Measurements from ENCODE around the gene CGN.
"Not testable (repeated sequence)": the region's sequence is repeated elsewhere in the genome, so short reads cannot be mapped to it uniquely, and the experiment has no call there.

The CGN gene

DNA sequence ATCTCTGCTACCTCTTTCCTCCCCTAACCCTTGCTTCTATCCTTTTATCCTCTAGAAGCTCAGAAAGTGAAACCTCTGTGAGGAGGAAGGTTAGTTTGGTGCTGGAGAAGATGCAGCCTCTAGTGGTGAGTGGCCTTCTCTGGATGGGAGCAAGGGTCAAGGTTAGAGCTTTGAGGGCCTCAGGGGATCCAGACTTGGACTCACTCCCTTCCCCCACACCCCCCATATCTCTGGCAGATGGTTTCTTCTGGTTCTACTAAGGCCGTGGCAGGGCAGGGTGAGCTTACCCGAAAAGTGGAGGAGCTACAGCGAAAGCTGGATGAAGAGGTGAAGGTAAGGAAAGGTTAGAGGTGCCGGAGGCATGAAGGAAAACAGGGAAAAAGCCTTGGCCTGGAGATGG, 9.2 kb downstream of the CGN start:
- DNase-seq (ENCODE audit: low read depth in 3 of 3, low spot score in 1 of 3) = no peak

GRCh38 chr1:151522427-151522826, 11.2 kb downstream of the CGN start:
- not testable (repeated sequence) for DNase-seq (ENCODE audit: low read depth in 3 of 3, low spot score in 1 of 3)

- no peak for DNase-seq (ENCODE audit: low read depth in 3 of 3, low spot score in 1 of 3)
These were observed 12.1 kb downstream of the CGN start for GRCh38 chr1:151523326-151523725.

GRCh38 chr1:151524736-151525135, 13.5 kb downstream of the CGN start:
- no peak for DNase-seq (ENCODE audit: low read depth in 3 of 3, low spot score in 1 of 3)

- no peak for DNase-seq (ENCODE audit: low read depth in 3 of 3, low spot score in 1 of 3)
These were observed 15.7 kb downstream of the CGN start for GRCh38 chr1:151526735-151527525.

DNA sequence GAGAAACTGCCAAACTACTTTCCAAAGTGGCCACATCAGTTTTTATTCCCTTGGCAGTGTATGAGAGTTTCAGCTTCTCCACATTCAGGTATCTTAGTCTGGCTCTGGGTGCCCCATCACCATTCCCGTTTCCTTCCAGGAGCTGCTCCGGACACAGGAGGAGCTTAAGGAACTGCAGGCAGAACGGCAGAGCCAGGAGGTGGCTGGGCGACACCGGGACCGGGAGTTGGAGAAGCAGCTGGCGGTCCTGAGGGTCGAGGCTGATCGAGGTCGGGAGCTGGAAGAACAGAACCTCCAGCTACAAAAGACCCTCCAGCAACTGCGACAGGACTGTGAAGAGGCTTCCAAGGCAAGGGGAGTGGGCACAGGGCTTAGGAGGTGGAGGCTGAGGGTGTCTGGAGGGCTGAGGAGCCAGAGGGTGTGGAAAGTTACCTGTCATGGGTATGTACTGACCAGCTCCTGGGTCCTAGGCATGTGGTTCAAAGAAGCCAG, 18.1 kb downstream of the CGN start:
- no peak for DNase-seq (ENCODE audit: low read depth in 3 of 3, low spot score in 1 of 3)

DNA sequence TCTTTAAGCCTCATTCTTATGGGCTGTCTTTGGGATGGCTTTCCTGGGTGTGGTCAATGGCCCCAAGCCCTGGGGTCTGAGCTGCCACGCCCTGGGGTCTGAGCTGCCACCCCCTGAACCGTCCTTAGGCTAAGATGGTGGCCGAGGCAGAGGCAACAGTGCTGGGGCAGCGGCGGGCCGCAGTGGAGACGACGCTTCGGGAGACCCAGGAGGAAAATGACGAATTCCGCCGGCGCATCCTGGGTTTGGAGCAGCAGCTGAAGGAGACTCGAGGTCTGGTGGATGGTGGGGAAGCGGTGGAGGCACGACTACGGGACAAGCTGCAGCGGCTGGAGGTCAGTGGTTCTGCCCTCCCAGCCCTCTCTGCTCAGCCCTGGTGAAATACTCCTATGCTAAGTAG, 18.6 kb downstream of the CGN start:
- DNase-seq (ENCODE audit: low read depth in 3 of 3, low spot score in 1 of 3) = no peak

DNA sequence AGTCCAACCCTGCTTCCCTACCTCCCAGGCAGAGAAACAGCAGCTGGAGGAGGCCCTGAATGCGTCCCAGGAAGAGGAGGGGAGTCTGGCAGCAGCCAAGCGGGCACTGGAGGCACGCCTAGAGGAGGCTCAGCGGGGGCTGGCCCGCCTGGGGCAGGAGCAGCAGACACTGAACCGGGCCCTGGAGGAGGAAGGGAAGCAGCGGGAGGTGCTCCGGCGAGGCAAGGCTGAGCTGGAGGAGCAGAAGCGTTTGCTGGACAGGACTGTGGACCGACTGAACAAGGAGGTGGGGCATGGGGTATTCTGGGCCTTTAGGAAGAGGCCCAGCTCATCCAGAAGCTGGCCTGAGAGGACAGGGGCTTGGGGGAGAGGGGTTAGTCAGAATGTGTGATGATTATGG, 19.3 kb downstream of the CGN start:
- no peak for DNase-seq (ENCODE audit: low read depth in 3 of 3, low spot score in 1 of 3)

GRCh38 chr1:151533870-151534269, 22.7 kb downstream of the CGN start:
- no peak for DNase-seq (ENCODE audit: low read depth in 3 of 3, low spot score in 1 of 3)

- peak; percentile 47 to 71 (median 49) for DNase-seq (ENCODE audit: low read depth in 3 of 3, low spot score in 1 of 3)
These were observed 23.6 kb downstream of the CGN start for GRCh38 chr1:151534662-151535278.

GRCh38 chr1:151535326-151536271, 24.4 kb downstream of the CGN start:
- DNase-seq (ENCODE audit: low read depth in 3 of 3, low spot score in 1 of 3) = no peak

GRCh38 chr1:151536499-151536898, 25.3 kb downstream of the CGN start:
- DNase-seq (ENCODE audit: low read depth in 3 of 3, low spot score in 1 of 3) = no peak

DNA sequence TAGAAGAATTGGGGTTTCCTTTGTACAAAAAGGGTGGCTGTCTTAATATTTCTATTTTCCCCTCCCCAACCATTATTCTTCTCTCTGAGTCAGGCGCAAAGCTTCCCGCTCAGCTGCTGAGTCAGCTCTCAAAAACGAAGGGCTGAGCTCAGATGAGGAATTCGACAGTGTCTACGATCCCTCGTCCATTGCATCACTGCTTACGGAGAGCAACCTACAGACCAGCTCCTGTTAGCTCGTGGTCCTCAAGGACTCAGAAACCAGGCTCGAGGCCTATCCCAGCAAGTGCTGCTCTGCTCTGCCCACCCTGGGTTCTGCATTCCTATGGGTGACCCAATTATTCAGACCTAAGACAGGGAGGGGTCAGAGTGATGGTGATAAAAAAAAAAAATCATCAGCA, 25.9 kb downstream of the CGN start:
- DNase-seq (ENCODE audit: low read depth in 3 of 3, low spot score in 1 of 3) = no peak

DNA sequence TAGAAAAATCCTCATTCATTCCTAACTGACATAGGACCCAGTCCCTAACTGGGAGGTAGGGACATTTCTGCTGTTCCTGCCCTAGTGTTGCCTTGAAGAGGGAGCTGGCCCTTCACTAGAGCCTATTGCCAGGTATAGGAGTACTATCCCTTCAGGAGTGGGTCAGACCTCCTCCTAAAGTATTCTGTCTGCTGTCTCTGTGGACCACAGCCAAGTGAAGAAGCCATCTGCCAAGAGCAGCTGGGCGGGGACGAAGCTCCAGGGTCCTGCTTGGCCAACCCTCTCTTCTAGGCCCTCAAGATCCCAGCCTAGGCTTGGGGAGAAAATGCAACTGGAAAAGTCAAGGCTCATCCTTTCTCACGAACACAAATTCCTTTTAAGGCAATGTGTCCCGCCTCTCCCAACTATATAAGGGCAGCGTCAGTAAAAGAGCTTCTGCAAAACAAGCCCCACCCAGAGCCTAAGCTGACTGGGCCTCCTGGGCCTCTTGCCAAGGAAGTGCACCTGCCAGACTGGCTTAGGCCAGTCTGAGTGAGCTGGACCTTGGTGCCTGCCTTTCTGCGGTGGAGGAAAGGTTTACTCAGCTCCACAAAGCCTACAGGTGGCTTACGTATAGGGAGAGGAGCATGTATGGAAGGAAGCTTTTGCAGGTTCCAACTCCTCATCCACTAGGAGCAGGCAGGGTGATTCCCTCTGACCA, 28.3 kb downstream of the CGN start:
- DNase-seq (ENCODE audit: low read depth in 3 of 3, low spot score in 1 of 3) = no peak

DNA sequence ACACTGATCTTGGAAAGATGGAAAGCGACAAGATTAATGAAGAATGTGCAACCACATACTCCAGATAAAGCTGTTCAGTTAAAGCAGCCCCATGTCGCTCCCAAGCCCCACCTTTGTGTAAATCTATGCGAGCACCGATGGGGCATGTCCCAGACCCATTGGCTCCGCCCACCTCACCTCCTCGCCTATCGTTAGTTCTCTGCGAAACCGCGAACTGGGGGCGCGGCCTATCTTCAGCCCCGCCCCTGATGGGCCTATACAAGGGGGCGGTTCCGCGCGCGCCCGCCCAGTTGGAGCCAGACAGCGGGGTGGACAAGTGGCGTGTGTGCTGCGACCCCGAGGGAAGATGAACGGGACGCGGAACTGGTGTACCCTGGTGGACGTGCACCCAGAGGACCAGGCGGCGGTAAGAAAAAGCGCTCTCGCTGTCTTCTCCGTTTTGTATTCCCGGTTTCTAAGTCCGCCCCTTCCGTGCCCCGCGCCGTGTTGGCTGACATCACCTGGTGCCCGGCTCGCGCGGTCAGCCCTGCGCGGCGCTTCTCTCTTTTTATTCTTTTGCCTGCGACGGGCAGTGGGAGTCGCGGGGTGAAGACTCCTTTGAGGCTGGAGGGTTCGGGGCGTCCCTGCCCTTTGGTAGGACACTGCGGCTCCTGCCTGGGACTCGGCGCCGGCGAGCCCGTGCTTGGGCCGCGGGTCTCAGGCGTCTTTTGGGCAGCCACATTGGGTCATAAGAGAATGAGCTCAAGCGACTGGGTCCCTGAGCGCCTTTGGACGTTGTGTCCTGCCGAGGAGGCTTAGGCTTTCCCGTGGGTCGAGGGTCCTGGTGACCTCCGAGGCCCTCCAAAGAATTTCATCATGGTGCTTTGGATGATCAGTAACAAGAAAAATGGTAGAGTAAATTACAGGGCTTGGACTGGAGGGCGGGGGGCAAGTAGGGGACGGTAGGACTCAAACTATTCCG, 29.1 kb downstream of the CGN start, which contains the start of gene TUFT1:
TUFT1 (plus strand) TSS at position 289 of the 961 bp plus-strand sequence; CDS start at position 347, 58 bp downstream.
- DNase-seq (ENCODE audit: low read depth in 3 of 3, low spot score in 1 of 3) = peak; percentile 83 to 89 (median 85)

DNA sequence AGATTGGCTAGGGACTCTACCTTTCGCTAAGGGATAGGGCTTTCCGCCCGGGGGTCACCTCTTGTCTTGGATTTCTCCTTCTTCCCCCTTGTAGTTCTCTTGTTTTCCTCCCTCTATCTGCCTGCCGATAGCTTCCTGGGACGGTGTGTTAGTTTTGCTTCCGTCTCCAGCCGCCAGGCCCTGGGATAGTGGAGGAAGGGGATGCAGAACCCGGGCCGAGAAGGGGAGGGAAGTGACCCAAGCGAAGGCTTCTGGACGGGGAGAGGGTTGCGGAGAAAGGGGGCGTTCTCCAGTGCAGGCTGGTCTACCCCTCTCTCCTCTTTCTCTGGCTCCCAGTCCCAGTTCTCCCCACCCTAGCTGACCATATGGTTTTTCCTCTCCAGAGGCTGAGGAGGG, 29.8 kb downstream of the CGN start:
- DNase-seq (ENCODE audit: low read depth in 3 of 3, low spot score in 1 of 3) = no peak

- no peak for DNase-seq (ENCODE audit: low read depth in 3 of 3, low spot score in 1 of 3)
These were observed 30.6 kb downstream of the CGN start for GRCh38 chr1:151541752-151542151.

DNA sequence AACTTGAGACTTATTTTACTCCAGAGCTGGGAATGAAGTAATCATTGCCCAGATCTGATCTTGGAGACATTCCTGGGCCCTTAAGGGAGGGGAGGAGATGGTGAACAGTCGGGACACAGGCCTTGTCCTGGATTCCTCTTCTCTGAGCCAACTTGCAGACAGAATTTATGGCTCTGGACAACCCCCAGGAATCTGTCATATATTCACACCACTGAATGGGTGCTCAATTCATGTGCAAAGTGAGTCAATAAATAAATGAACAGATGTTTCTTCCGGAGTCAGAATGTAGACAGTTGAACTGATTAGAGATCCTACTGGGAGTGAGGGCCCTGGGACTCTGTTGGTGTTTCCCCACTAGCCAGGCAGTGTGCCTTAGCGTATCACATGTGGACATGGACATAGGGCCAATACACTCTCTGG, 31.5 kb downstream of the CGN start:
- no peak for DNase-seq (ENCODE audit: low read depth in 3 of 3, low spot score in 1 of 3)

DNA sequence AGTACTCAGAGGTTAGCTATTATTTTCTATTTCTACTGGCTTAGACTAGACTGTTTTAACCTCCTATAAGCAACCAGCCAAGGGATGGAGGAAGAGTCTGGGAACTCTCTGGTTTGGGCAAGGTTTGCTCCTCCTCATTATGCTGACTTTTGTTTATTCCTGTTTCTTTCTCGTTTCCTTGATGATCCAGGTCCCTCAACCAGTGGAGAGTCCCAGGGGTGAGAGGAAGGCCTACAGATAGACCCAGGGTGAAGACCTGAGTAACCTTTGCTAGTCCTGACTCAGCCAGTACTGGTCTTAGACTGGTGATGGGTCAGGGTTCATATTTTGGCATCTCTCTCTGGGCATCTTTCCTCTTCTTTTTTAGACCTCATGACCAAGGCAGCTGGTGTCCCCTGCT, 34.4 kb downstream of the CGN start:
- DNase-seq (ENCODE audit: low read depth in 3 of 3, low spot score in 1 of 3) = no peak

Data from stimulated activated CD4-positive, alpha-beta T cell treated with anti-CD3 and anti-CD28 coated beads, TNF-alpha, amount 100 ng/mL, for 1 hour (primary cell).